Measurements from ENCODE around the gene RNLS. TPM values are rescaled to one million over a fixed set of nuclear protein-coding genes. Genes with fewer than 3 reads are reported as not detected.

Gene RNLS
- total RNA-seq, 1 donor from 2014 or later = 7.0 TPM

- DNase-seq (ENCODE audit: extremely low spot score, unreplicated experiment) = no peak
- Mint-ChIP-seq H3K36me3 (no peaks in the 10 kb centered on the region), H3K4me1 (ENCODE audit: unreplicated experiment) (no peaks in the 10 kb centered on the region), H3K4me3 (no peak overlapping the region), H3K27ac (no peak overlapping the region), H3K9me3 (no peaks in the 10 kb centered on the region), H3K27me3 (no peaks in the 10 kb centered on the region)
- TF ChIP-seq CTCF (conservative IDR thresholded peaks at IDR 0.05) = no peak
These were observed 291.6 kb downstream of the RNLS start for GRCh38 chr10:88291289-88292184.

GRCh38 chr10:88289342-88289741, 293.8 kb downstream of the RNLS start:
- Mint-ChIP-seq H3K9me3 (no peaks in the 10 kb centered on the region), H3K27ac (no peak overlapping the region), H3K36me3 (no peaks in the 10 kb centered on the region), H3K27me3 (no peaks in the 10 kb centered on the region), H3K4me1 (ENCODE audit: unreplicated experiment) (peaks cover 4% of the 10 kb centered on the region), H3K4me3 (no peak overlapping the region)
- no peak for TF ChIP-seq CTCF (conservative IDR thresholded peaks at IDR 0.05)
- no peak for DNase-seq (ENCODE audit: extremely low spot score, unreplicated experiment)

- Mint-ChIP-seq H3K27me3 (no peaks in the 10 kb centered on the region), H3K9me3 (no peaks in the 10 kb centered on the region), H3K36me3 (no peaks in the 10 kb centered on the region), H3K4me3 (no peak overlapping the region), H3K4me1 (ENCODE audit: unreplicated experiment) (peaks cover 8% of the 10 kb centered on the region), H3K27ac (no peak overlapping the region)
- DNase-seq (ENCODE audit: extremely low spot score, unreplicated experiment) = no peak
- TF ChIP-seq CTCF (conservative IDR thresholded peaks at IDR 0.05) = no peak
These were observed 294.6 kb downstream of the RNLS start for GRCh38 chr10:88288320-88289059.

- H3K27ac Mint-ChIP-seq = no peak overlapping the region
- H3K4me1 Mint-ChIP-seq (ENCODE audit: unreplicated experiment) = peaks cover 26% of the 10 kb centered on the region
- H3K9me3 Mint-ChIP-seq = no peaks in the 10 kb centered on the region
- H3K36me3 Mint-ChIP-seq = no peaks in the 10 kb centered on the region
- no peaks in the 10 kb centered on the region for H3K27me3 Mint-ChIP-seq
- H3K4me3 Mint-ChIP-seq = no peak overlapping the region
- DNase-seq (ENCODE audit: extremely low spot score, unreplicated experiment) = no peak
- TF ChIP-seq CTCF (conservative IDR thresholded peaks at IDR 0.05) = no peak
These were observed 297.1 kb downstream of the RNLS start for GRCh38 chr10:88286030-88286429.

- TF ChIP-seq CTCF (conservative IDR thresholded peaks at IDR 0.05) = no peak
- H3K27ac Mint-ChIP-seq = peak overlapping the region; percentile 15
These were observed 301.3 kb downstream of the RNLS start for GRCh38 chr10:88281592-88282347.

More at GRCh38 chr10:88281592-88282347, 301.3 kb downstream of the RNLS start:
- Mint-ChIP-seq H3K36me3 (no peaks in the 10 kb centered on the region), H3K4me3 (no peak overlapping the region), H3K4me1 (ENCODE audit: unreplicated experiment) (peaks cover 39% of the 10 kb centered on the region), H3K27me3 (no peaks in the 10 kb centered on the region), H3K9me3 (peaks cover 6% of the 10 kb centered on the region)
- no peak for DNase-seq (ENCODE audit: extremely low spot score, unreplicated experiment)

Measured in type B pancreatic cell (in vitro differentiated cells).